HG03439 (cell line): ENCODE measurements around the gene CFAP58.

Experiments
- ATAC-seq: cut with Tn5 transposase; IDR thresholded peaks from one replicate; pipeline ENCODE4 v1.9.1; 2021; ENCODE audit warnings: mild to moderate bottlenecking, moderate library complexity; ENCODE audit not compliant: unreplicated experiment

CFAP58 gene

DNA sequence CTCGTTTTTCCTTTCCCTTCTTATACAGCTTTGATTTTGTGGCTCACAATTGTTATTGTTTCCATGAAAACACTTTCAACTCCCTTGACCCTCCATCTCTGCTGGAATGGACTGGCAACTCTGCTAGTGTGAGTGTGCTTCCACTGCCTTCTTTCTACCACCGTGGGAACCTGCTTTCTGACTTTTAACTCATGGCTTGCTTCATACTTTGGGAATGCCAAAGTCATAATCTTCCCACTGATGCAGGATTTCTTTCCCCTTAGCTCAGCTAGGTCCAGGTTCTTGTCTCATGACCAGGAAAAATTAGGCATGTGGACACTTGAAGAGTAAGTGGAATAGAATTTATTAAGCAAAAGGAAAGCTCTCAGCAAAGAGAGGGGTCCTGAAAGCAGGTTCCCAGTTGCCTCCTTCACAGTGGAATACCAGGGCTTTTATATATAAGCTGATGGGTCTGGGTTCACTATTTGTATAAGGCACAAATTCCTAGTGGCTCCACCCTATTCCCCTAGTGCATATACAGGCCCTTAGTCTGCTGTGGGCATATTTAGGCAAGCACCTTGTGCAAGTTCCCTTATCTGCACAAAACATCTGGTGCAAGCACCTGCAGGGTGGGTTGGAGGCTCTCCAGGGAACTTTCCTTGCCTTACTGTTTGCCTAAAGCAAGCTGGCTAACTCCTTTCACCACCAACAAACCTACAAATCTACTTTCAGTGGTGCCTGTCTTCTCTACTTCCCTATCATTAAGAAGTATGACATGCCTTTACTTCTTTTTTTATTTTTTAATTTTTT, 119.5 kb downstream of the CFAP58 start:
- no peak for ATAC-seq

DNA sequence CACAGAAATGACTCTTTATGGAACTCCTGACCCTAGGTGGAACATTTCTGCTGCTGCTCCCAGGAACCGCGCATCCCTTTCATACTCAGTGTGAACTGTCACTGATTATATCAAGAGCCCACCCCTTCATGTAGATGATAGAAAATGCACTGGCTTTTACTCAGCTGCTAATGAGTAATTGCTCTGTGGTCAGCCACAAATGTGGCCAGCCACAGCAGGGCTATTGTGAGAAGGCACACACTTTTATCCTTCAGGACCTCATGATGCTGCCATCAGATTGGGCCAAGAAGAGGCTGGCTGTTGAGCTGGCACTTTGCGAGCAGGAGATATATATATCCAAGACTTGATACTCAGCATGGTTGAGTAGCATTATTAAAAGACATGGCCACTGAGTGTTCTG, 124.7 kb downstream of the CFAP58 start:
- no peak for ATAC-seq

DNA sequence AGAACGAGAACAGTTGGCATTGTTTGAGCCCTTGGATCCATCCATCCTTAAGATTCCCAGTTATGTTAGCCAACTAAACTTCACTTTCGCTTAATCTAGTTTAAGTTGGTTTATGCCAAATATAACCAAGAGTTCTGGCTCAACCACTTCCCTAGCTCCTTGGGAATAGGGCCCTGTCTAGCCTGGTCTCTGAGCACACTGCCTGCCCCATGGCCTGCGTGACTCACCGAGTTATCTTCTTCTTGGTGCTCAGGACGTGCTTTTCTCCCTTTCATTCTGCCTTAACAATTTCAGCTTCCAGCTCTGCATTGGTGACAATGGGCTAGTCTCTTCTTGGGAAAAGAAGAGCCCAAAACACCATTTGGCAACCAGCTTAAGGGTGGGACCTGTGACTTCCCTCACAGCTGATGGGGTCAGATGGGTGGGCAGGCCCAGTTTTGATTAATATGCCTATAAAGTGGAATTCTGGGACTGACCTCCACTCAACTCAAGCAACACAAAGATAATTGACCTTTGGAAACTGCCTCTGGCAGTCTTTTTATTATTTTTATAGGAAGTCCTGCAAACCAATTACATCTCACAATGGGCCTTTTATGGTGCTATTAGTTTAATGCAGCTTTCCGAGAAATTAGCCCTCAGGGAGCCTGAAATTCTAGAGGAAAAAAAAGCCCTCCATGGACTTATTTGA, 126.4 kb downstream of the CFAP58 start:
- ATAC-seq = no peak

DNA sequence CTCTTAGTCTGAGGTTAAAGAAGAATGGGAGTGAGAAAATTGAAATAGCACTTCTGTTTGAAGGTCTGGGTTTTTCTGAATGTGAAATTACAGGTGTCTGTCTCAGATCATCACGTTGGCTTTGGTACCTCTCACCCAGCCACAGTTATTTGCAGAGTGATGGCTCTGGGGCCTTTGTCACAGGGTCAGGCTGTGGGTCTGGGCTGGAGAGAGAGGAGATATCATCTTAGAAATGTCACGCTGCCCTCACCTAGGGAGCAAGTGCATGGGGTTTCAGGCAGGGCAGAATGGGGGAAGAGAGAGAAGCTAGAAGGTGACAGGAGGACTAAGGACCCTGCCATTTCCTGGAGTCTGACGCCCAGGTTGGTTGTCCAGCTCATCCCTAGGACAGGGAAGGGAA, 127.2 kb downstream of the CFAP58 start:
- no peak for ATAC-seq

DNA sequence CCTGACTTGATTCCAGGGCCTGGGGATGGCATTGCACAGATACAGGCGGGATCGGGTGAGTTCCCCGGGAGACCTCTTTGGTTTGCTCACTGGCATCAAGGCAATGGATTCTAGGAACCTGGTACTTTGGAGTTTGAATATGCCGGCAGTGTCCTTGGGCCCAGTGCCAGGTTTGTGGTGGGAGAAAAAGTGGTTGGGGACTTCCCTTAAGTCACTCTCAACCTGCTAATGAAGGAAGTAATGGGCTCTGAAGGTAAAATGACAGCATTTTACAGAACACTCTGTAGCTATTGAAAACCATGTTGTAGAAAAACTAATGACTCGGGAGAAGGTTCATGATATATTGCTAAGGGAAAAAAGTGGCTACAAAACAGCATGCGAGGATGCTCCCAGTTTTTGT, 129.9 kb downstream of the CFAP58 start:
- ATAC-seq = no peak

DNA sequence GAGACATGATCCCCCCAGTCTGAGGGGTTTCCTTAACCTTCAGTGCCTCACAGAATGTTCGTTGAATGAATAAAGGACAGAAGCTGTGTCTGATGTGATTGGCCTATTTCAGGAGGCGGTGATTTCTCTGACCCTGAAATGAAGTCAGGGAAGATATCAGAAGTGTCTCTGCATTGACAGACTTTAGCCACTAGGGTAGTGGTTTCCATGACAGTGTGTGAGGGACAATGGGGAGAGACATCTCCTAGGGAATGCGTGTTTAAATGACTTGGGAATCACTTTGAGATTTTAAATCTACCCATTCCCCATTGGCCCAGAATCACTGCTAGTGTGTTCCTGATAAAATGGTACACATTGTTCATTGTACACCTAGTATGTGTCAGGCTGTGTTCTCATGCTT, 132.0 kb downstream of the CFAP58 start:
- ATAC-seq = no peak

DNA sequence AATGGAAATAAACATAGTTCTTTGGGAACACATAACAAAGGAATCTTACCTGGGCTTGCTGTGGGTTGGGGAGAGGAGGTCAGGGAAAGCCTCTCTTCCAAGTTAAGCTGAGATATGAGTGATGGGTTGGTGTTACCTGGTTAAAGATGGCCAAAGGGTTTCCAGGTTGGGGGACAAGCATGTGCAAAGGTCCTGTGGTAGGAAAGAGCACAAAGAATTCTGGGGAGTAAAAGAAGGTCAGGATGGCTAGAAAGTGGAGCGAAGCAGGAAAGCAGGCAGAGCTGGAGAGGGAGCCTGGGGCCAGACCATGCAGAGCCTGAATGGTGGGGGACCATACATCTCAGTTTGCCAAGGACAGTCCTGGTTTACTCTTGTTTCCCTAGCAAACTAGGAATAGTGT, 133.2 kb downstream of the CFAP58 start:
- ATAC-seq = no peak

DNA sequence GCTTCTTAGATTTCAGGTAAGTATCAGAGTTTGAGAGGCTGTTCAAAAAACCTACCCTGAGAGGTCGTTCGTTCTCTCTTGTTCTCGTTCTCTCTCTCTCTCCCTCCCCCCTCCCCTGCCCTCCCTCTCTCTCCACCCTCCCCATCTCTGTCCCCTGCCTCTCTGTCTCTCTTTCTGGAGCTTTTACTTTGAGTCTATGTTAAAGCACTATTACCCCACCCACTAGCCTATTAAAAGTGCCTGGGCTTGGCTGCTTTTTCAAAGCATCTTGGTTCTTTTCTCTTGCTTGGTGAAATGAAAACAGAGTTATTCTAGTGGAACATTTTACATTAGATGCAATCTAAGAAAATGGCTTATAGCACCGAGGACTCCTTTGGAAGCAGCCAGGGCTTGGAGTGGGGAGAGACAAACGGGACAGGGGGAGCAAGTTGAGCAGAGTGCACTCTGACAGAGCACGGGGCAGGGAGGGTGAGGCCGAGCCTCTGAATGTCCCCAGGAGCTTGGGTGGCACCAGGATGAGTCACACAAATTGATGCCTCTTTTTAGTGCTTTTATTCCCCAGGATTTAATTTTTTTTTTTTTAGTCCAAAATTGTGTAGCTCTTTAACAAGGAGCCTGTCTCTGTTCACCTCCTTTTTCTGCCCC, 134.3 kb downstream of the CFAP58 start:
- no peak for ATAC-seq

DNA sequence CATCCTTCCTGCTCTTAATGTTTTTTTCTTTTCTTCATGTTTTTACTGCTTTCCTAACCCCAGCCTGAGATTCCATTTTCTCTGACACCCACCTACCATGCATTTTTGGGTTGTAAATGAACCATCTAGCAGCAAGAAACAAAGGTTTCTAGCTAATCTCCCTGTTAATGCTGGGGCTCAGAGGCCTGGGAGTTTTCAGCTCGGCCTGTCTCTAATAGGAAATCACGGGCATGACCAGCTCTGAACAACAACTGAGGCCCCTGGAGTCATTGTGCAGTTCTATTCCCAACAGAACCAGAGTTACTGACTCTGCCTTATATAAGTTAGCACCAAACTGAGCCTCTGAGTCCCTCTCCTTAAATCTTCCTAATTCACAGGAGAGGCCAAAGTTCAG, 134.8 kb downstream of the CFAP58 start:
- no peak for ATAC-seq

DNA sequence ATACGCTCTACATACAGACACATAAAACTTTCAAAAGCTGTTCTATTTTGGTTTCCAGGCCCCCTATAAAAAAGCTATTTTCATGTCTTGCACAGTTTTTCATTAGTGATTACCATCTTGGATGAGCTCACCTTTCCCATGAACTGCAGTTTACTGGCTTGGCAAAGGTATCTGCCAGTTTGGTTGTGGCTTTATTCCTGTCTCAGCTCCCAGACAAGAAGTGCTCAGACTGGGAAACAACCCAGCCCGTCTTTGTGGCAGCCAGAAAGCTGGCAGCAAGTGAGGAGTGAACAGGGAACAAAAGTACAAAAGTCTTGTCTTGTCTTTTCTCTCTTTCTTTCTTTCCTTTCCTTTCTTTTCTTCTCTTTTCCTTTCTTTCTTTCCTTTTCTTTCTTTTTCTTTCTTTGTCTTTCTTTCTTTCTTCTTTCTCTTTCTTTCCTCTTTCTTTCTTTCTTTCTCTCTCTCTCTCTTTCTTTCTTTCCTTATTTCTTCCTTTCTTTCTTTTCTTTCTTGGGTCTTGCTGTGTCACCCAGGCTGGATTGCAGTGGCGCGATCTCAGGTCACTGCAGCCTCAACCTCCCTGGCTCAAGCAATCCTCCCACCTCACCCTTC, 138.8 kb downstream of the CFAP58 start:
- no peak for ATAC-seq

DNA sequence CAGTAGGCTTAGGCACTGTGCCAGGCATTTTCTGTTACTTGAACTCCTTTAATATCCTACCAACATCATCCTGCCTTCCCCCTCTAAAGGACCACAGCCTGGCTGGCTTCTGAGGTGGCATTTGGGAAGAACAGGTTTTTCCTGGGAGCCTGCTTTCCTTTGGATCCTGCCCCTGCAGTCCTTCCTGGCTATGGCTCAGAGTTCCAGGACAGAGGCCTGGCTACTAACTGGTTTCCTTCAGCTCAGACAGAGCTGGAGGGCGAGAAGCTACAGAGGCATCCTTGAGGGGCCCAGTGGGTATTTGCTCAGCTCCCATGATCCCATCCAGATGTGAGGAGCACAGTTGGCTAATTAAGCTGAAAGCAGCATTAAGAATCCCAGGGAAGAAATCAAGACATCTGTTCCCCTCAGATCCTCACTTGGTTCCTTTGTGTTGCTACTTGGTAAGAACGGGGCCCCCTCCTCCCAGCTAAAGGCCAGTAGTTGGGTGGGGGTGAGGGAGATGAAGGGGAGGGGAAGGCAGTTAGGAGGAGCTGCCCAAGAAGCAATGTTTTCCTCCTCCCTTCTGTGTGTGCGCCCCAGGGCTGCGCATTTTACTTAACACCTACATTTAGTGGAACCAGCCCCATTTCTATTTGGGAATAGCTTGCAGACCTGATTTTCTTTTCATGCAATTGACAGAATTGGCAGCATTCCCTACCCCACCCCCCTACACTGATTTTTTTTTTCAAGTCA, 144.9 kb downstream of the CFAP58 start:
- ATAC-seq = no peak

DNA sequence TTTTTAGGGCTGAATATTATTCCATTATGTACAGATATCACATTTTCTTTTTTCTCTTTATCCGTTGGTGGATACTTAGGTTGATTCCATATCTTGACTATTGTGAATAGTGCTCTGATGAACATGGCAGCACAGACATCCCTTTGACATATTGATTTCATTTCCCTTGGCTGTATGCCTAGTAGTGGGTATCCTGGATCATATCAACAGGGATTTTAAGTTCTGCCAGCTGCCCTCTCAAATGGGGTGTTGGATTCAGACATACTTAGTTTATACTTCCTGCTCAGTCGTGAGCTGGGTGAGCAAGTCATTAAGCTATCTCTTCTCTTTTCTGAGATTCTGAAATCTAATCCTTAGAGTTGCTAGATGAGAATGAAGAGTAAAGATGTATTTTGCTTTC, 147.8 kb downstream of the CFAP58 start:
- no peak for ATAC-seq

DNA sequence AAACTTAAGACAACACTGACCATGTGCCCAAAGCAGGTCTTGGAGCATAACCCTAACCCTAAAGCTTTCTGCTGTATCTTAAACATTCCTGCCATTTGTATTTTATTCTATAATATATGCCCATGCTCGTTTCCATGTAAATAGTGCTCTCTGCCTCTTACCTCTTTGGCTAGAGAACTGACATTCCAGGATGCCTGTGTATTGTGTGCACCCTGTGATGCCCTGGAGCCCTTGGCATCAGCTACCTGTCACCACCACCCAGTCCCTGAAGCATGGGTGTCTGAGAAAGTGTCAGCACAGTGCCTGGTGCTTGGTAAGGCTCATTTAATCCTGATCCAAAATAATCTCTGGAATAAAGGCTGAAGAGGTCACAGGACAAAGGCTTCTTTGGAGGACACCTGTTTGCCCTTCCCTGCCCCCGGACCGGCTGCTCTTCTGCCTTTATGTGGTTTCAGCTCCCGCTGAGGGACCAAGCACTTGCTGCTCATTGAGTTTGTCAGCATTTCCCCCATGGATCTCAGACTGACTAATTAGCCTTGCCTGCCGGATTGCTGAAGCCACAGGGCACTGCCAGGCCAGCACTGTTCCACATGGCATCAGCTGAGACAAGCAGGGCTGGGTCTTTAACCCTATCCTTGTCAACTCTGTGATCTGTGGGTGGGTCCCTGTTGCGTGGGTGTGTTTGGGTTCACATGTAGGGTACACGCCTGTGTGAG, 148.4 kb downstream of the CFAP58 start:
- ATAC-seq = no peak

DNA sequence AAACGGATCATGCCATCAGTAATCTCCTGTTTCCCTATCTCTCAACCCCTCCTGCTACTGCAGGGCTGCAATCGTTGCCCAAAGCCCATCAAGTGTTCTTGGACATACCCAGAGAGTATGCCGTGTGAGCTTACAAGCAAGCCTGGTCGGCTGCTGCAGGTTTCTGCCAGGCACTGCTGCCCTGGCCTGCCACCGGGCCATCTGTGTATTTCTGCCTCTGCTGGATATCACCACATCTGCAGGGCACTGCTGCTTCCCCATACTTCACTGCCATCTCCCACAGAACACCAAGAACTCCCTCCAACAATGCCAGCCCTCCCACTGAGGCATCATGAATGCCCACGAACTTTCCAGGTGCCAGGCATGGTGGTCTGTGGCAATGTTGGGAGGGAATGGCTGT, 149.3 kb downstream of the CFAP58 start:
- ATAC-seq = no peak
